Measurements from ENCODE around the gene ZFPL1. TPM values are rescaled to one million over a fixed set of nuclear protein-coding genes. Genes with fewer than 3 reads are reported as not detected.

The ZFPL1 gene
- total RNA-seq, 1 donor from 2014 or later: 33.9 TPM

DNA sequence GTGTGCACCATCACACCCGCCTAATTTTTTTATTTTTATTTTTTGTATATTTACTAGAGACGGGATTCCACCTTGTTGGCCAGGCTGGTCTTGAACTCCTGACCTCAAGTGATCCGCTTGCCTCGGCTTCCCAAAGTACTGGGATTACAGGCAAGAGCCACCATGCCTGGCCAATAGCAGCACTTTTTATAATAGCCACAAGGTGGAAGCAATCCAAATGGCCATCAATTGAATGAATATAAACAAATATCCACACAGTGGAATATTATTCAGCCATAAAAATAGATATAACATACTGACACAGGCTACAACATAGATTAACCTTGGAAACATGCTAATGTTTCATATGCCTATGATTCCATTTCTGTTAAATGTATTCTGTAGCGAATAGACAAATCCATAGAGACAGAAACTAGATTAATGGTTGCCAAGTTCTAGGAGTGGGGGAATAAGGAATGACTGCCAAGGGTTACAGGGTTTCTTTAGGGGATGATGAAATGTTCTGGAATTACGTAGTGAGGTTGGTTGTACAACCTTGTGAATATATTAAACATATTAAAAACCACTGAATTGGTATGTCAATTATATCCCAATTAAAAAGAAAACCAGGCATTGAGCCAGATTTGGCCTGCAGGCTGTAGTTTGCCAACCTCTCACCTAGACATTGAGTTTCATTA lies 16.8 kb downstream of the ZFPL1 start:
- no peak for DNase-seq
- peaks cover 4% of the 10 kb centered on the region for H3K27me3 Mint-ChIP-seq (ENCODE audit: unreplicated experiment)
- peaks cover under 1% of the 10 kb centered on the region for H3K4me1 Mint-ChIP-seq (ENCODE audit: low read depth, unreplicated experiment)
- no peak overlapping the region for H3K27ac Mint-ChIP-seq (ENCODE audit: unreplicated experiment)
- H3K9me3 Mint-ChIP-seq (ENCODE audit: unreplicated experiment): peaks cover 9% of the 10 kb centered on the region
- no peaks in the 10 kb centered on the region for H3K36me3 Mint-ChIP-seq (ENCODE audit: unreplicated experiment)
- TF ChIP-seq, protein P1, sequence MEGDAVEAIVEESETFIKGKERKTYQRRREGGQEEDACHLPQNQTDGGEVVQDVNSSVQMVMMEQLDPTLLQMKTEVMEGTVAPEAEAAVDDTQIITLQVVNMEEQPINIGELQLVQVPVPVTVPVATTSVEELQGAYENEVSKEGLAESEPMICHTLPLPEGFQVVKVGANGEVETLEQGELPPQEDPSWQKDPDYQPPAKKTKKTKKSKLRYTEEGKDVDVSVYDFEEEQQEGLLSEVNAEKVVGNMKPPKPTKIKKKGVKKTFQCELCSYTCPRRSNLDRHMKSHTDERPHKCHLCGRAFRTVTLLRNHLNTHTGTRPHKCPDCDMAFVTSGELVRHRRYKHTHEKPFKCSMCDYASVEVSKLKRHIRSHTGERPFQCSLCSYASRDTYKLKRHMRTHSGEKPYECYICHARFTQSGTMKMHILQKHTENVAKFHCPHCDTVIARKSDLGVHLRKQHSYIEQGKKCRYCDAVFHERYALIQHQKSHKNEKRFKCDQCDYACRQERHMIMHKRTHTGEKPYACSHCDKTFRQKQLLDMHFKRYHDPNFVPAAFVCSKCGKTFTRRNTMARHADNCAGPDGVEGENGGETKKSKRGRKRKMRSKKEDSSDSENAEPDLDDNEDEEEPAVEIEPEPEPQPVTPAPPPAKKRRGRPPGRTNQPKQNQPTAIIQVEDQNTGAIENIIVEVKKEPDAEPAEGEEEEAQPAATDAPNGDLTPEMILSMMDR (IDR thresholded peaks at IDR 0.05; ENCODE audit: partially characterized antibody, unreplicated experiment): peak; percentile 33
- no peak overlapping the region for H3K4me3 Mint-ChIP-seq (ENCODE audit: unreplicated experiment)

DNA sequence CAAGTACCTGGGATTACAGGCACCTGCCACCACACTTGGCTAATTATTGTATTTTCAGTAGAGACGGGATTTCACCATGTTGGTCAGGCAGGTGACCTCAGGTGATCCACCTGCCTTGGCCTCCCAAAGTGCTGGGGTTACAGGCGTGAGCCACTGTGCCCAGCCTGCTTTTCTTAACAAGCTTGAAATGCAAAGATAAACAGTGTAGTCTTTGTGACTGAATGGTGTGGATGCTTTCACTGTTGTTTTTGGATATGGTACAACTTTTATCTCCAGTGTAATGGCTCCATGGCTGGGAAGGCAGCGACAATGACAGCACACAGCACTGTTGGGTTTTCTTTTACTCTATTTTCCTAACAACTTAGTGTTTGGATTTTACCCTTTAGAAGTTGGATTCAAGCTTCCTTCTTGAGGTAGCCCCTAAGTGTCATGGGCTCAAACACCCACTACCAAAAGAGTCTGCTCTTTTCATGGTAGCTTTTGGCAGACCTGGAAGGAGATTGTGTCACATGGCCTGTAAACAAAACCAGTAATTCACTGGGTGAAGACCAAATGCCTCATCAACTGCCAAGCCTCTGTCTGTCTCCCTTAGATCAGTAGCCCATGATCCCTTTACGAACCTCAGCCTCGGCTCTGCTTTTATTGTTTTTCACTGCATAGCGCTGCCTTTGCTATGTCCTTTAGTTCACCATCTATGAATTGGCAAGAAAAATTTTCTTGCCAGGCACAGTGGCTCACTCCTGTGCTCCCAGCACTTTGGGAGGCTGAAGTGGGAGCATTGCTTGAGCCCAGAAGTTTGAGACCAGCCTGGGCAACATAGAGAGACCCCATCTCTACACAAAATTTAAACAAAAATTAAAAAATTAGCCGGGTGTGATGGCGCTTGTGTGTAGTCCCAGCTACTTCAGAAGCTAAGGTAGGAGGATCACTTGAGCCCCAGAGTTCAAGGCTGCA lies 18.4 kb downstream of the ZFPL1 start:
- peaks cover 9% of the 10 kb centered on the region for H3K9me3 Mint-ChIP-seq (ENCODE audit: unreplicated experiment)
- no peak overlapping the region for H3K27ac Mint-ChIP-seq (ENCODE audit: unreplicated experiment)
- no peak overlapping the region for H3K4me3 Mint-ChIP-seq (ENCODE audit: unreplicated experiment)

DNA sequence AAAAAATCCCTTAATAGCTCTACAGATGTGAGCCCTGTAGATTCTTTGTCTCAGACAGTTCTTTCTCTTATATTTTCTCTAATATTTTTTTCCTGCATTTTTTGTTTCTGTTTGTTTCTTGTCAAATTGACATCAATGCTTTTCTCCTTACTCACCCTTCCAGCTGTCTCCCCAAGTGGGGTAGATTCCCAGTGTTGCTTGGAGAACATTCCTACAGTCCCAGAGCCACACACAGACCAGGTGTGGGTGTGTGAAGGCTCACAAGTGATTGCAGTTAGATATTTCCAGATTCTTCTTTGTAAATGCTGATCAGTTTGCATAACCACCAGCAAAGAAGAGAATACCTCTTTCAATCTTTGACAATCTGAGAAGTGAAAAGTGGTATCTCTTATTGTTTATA lies 19.5 kb downstream of the ZFPL1 start:
- Mint-ChIP-seq H3K27me3 (ENCODE audit: unreplicated experiment) (peaks cover 5% of the 10 kb centered on the region), H3K4me1 (ENCODE audit: low read depth, unreplicated experiment) (no peaks in the 10 kb centered on the region), H3K36me3 (ENCODE audit: unreplicated experiment) (no peaks in the 10 kb centered on the region), H3K9me3 (ENCODE audit: unreplicated experiment) (peaks cover 9% of the 10 kb centered on the region), H3K4me3 (ENCODE audit: unreplicated experiment) (peak overlapping the region; percentile 10), H3K27ac (ENCODE audit: unreplicated experiment) (no peak overlapping the region)
- TF ChIP-seq, protein P1 (IDR thresholded peaks at IDR 0.05; ENCODE audit: partially characterized antibody, unreplicated experiment): no peak
- no peak for DNase-seq

More for the DNA sequence above, 18.4 kb downstream of the ZFPL1 start:
- TF ChIP-seq, protein P1 (IDR thresholded peaks at IDR 0.05; ENCODE audit: partially characterized antibody, unreplicated experiment): no peak
- Mint-ChIP-seq H3K4me1 (ENCODE audit: low read depth, unreplicated experiment) (no peaks in the 10 kb centered on the region), H3K36me3 (ENCODE audit: unreplicated experiment) (no peaks in the 10 kb centered on the region), H3K27me3 (ENCODE audit: unreplicated experiment) (peaks cover 5% of the 10 kb centered on the region)
- no peak for DNase-seq

DNA sequence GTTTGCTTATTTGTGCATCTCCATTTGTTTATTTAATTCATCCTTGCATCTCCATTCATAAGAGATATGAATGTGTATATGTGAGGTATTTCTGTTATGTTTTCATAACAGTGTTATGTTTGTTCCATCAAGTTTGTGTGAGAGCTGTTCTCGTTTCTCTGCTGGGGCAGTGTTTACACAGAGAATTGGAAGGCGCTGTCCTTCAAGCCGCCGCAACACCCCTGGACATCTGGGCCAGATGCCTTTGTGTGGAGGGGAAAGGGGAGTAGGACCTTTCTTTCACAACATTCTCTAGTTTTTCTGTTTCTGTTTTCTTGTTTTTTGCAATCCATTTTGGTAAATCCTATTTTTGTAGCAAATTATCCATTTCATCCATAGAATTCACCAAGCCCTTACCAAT lies 20.6 kb downstream of the ZFPL1 start:
- Mint-ChIP-seq H3K4me1 (ENCODE audit: low read depth, unreplicated experiment) (no peaks in the 10 kb centered on the region), H3K36me3 (ENCODE audit: unreplicated experiment) (no peaks in the 10 kb centered on the region), H3K27me3 (ENCODE audit: unreplicated experiment) (peaks cover 5% of the 10 kb centered on the region), H3K9me3 (ENCODE audit: unreplicated experiment) (peaks cover 6% of the 10 kb centered on the region), H3K27ac (ENCODE audit: unreplicated experiment) (no peak overlapping the region), H3K4me3 (ENCODE audit: unreplicated experiment) (peak overlapping the region; percentile 8)
- no peak for DNase-seq
- TF ChIP-seq, protein P1 (IDR thresholded peaks at IDR 0.05; ENCODE audit: partially characterized antibody, unreplicated experiment): no peak

Measured in glutamatergic neuron (in vitro differentiated cells).